ENCODE data around the gene ARF6.

The ARF6 gene

GRCh38 chr14:49876563-49877127 lies 16.2 kb upstream of the ARF6 start:
- Histone ChIP-seq H3K4me3 (ENCODE audit: low read depth, low read length) (no peak overlapping the region), H3K9me3 (ENCODE audit: control insufficient read depth, insufficient read depth, low read depth, low read length) (no peaks in the 10 kb centered on the region), H3K36me3 (ENCODE audit: control insufficient read depth in 2 of 2, insufficient read depth in 1 of 2, low read length in 2 of 2) (no peaks in the 10 kb centered on the region), H3K27ac (ENCODE audit: extremely low read depth, low read depth, low read length) (no peak overlapping the region), H3K4me1 (ENCODE audit: control insufficient read depth, insufficient read depth, low read length) (peaks cover 13% of the 10 kb centered on the region)
- CTCF ChIA-PET, result interaction anchor here (0.6 to 1.2 kb wide), 5 partner anchors 9 to 329 kb away, joined by 3 to 4 read pairs (median 3); no protein-coding TSS in a partner anchor
- TF ChIP-seq ZNF585B (tag by site-specific recombination; IDR thresholded peaks at IDR 0.05) (no peak), SCRT1 (tag by site-specific recombination; IDR thresholded peaks at IDR 0.05; ENCODE audit: borderline replicate concordance) (peak; percentile 35; the same call in 1 of the 2 replicates), ZNF510 (tag by site-specific recombination; IDR thresholded peaks at IDR 0.05; ENCODE audit: insufficient replicate concordance) (no peak), ZNF132 (tag by site-specific recombination; IDR thresholded peaks at IDR 0.05; ENCODE audit: borderline replicate concordance) (no peak), ZNF121 (tag by site-specific recombination; IDR thresholded peaks at IDR 0.05) (peak; percentile 70; the same call in 1 of the 2 replicates), ZNF169 (tag by site-specific recombination; IDR thresholded peaks at IDR 0.05) (no peak), ZNF513 (tag by site-specific recombination; IDR thresholded peaks at IDR 0.05) (no peak), SCRT2 (tag by site-specific recombination; IDR thresholded peaks at IDR 0.05) (peak; percentile 50; the same call in 1 of the 2 replicates), ZBTB11 (tag by site-specific recombination; conservative IDR thresholded peaks at IDR 0.05; ENCODE audit: low read depth) (no peak)
- POLR2A ChIA-PET, result no interaction called here

- H3K36me3 ChIP-seq (ENCODE audit: control insufficient read depth in 2 of 2, insufficient read depth in 1 of 2, low read length in 2 of 2), result no peaks in the 10 kb centered on the region
- H3K4me3 ChIP-seq (ENCODE audit: low read depth, low read length), result no peak overlapping the region
- H3K4me1 ChIP-seq (ENCODE audit: control insufficient read depth, insufficient read depth, low read length), result peaks cover 13% of the 10 kb centered on the region
- H3K27ac ChIP-seq (ENCODE audit: extremely low read depth, low read depth, low read length), result peak overlapping the region; percentile 74; the same call in 1 of the 2 replicates
- ChIA-PET POLR2A (interaction anchor here (0.6 to 1.6 kb wide), 5 partner anchors 11 to 225 kb away, joined by 3 to 14 read pairs (median 5); no protein-coding TSS in a partner anchor), CTCF (interaction anchor here (0.6 to 3.0 kb wide), 15 partner anchors 9 to 330 kb away, joined by 3 to 19 read pairs (median 4); partner anchors contain the start of genes ARF6 and NEMF)
- no peaks in the 10 kb centered on the region for H3K9me3 ChIP-seq (ENCODE audit: control insufficient read depth, insufficient read depth, low read depth, low read length)
- TF ChIP-seq ZBTB21 (tag by site-specific recombination; IDR thresholded peaks at IDR 0.05) (no peak), MZF1 (tag by site-specific recombination; IDR thresholded peaks at IDR 0.05; ENCODE audit: borderline replicate concordance) (peak; percentile 60; the same call in 1 of the 2 replicates), ZEB2 (tag by site-specific recombination; IDR thresholded peaks at IDR 0.05) (0 out of 2 replicates have a peak, but pooled peaks have one; percentile 39), KLF1 (tag by site-specific recombination; IDR thresholded peaks at IDR 0.05) (no peak), OSR2 (tag by site-specific recombination; IDR thresholded peaks at IDR 0.05) (peak; percentile 56), KLF17 (tag by site-specific recombination; IDR thresholded peaks at IDR 0.05) (no peak), HOXA7 (CRISPR knock-in tag; IDR thresholded peaks at IDR 0.05; ENCODE audit: borderline replicate concordance) (no peak), ZNF19 (tag by site-specific recombination; IDR thresholded peaks at IDR 0.05; ENCODE audit: low read depth) (no peak), ZNF157 (tag by site-specific recombination; IDR thresholded peaks at IDR 0.05) (no peak), HIC1 (tag by site-specific recombination; IDR thresholded peaks at IDR 0.05) (no peak), ZNF140 (tag by site-specific recombination; IDR thresholded peaks at IDR 0.05) (no peak)
- TF ChIP-seq, protein P1, sequence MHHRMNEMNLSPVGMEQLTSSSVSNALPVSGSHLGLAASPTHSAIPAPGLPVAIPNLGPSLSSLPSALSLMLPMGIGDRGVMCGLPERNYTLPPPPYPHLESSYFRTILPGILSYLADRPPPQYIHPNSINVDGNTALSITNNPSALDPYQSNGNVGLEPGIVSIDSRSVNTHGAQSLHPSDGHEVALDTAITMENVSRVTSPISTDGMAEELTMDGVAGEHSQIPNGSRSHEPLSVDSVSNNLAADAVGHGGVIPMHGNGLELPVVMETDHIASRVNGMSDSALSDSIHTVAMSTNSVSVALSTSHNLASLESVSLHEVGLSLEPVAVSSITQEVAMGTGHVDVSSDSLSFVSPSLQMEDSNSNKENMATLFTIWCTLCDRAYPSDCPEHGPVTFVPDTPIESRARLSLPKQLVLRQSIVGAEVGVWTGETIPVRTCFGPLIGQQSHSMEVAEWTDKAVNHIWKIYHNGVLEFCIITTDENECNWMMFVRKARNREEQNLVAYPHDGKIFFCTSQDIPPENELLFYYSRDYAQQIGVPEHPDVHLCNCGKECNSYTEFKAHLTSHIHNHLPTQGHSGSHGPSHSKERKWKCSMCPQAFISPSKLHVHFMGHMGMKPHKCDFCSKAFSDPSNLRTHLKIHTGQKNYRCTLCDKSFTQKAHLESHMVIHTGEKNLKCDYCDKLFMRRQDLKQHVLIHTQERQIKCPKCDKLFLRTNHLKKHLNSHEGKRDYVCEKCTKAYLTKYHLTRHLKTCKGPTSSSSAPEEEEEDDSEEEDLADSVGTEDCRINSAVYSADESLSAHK (tag by site-specific recombination; IDR thresholded peaks at IDR 0.05), result no peak
- TF ChIP-seq, protein P2, sequence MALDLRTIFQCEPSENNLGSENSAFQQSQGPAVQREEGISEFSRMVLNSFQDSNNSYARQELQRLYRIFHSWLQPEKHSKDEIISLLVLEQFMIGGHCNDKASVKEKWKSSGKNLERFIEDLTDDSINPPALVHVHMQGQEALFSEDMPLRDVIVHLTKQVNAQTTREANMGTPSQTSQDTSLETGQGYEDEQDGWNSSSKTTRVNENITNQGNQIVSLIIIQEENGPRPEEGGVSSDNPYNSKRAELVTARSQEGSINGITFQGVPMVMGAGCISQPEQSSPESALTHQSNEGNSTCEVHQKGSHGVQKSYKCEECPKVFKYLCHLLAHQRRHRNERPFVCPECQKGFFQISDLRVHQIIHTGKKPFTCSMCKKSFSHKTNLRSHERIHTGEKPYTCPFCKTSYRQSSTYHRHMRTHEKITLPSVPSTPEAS (tag by site-specific recombination; IDR thresholded peaks at IDR 0.05), result no peak
Measured at GRCh38 chr14:49879646-49880204, 13.2 kb upstream of the ARF6 start.
